Right ventricle myocardium inferior (tissue), 1 donor: Measurements from ENCODE around the gene BTRC. TPM values are rescaled to one million over a fixed set of nuclear protein-coding genes. Genes with fewer than 3 reads are reported as not detected.
"Not testable (repeated sequence)": the region's sequence is repeated elsewhere in the genome, so short reads cannot be mapped to it uniquely, and the experiment has no call there.

Source experiments
- ATAC-seq: fragments of 200-7000 bp; cut with Tn5 transposase; one replicate; pipeline ENCODE4 v1.9.1; 2020; ENCODE audit warnings: mild to moderate bottlenecking, moderate library complexity
- DNase-seq: peaks from one replicate; pipeline ENCODE4 v3.0.0; 2021; ENCODE audit errors: missing footprints
- intact Hi-C: fragments of 100-400 bp; cut with DNase I; formaldehyde crosslinking; loops from one replicate; pipeline ENCODE4 v1.11.0; 2022
- total RNA-seq: library from RNA; stranded (reverse); fragmentation: NEBNext Ultra II Directional; extraction: Animal tissue kit (Norgen Biotek cat#: 25700); gene quantifications from one replicate; pipeline ENCODE4 v1.2.1, GENCODE V29; 2021
- donor health status: DM: no; HTN: yes; CAD: no; lungs with severe emphysema.

BTRC gene
- total RNA-seq, 1 donor from 2014 or later, result 30.9 TPM

DNA sequence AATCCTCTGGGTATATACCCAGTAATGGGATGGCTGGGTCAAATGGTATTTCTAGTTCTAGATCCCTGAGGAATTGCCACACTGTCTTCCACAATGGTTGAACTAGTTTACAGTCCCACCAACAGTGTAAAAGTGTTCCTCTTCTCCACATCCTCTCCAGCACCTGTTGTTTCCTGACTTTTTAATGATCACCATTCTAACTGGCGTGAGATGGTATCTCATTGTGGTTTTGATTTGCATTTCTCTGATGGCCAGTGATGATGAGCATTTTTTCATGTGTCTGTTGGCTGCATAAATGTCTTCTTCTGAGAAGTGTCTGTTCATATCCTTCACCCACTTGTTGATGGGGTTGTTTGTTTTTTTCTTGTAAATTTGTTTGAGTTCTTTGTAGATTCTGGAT is 68.0 kb downstream of the BTRC start:
- intact Hi-C loops, ATAC-seq, DNase-seq: not testable (repeated sequence)

DNA sequence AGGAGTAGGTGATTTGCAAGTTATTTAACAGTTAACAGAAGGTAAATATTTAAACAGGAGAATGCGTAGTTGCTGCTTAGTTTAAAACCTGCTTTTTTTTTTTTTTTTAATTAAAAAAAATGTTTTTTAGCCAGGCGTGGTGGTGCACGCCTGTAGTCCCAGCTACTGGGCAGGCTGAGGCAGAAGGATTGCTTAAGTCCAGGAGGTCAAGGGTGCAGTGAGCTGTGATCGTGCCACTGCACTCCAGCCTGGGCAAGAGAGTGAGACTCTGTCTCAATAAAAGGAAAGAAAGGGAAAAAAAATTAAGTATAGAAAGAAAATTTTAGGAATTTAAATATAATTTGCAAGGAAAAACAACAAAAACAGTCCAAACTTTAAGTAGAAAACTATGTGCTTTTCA is 71.6 kb downstream of the BTRC start:
- ATAC-seq (no peak), DNase-seq (no peak)
- intact Hi-C loops, result no loop called here

DNA sequence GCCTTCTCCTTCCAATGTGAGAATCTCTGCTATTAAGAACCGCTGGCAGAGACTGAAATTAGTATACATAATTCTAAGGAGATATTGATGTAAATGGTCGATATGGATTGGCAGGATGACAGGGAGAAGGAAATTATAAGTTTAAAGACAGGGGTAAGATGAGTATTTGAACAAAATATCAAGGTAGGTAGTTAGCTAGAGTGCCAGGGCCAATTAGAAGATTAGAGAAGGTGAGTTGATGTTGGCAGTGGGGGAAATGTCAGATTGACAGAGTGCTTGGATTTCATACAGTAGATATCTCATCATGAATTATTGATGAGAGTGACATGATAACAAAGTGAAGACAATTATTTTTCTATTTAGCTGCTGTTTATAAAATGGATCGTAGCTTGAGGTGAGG is 74.1 kb downstream of the BTRC start:
- DNase-seq (no peak), ATAC-seq (no peak)
- intact Hi-C loops, result no loop called here

DNA sequence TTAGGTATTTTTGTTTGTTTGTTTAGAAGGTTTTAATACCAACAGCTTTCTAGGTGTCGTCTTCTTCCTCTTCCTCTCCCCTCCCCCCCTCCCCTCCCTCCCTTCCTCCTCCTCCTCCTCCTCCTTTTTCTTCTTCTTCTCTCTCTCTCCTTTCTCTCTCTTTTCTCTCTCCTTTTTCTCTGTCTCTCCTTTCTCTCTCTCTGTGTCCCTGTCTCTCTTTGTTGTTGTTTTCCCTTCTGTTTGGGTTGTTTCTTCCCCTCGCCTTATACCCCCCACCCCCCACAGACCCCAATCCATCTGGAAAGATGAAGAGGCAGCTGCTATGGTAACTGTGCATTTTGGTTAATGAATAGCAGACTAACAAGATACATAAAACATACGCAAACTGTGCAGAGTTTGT is 75.5 kb downstream of the BTRC start:
- intact Hi-C loops, result no loop called here
- DNase-seq, result no peak
- no peak for ATAC-seq

DNA sequence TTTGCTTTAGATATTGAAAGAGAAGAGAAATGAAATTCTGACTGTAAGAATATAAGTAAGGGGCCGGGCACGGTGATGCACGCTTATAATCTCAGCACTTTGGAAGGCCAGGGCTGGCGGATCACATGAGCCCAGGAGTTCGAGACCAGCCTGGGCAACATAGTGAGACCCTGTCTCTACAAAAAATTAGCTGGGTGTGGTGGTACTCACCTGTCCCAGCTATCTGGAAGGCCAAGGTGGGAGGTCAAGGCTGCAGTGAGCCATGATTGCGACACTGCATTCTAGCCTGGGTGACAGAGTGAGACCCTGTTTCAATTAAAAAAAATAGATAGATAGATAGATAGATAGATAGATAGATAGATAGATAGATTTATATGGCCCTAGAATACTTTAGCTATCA is 82.3 kb downstream of the BTRC start:
- no peak for DNase-seq
- no peak for ATAC-seq

DNA sequence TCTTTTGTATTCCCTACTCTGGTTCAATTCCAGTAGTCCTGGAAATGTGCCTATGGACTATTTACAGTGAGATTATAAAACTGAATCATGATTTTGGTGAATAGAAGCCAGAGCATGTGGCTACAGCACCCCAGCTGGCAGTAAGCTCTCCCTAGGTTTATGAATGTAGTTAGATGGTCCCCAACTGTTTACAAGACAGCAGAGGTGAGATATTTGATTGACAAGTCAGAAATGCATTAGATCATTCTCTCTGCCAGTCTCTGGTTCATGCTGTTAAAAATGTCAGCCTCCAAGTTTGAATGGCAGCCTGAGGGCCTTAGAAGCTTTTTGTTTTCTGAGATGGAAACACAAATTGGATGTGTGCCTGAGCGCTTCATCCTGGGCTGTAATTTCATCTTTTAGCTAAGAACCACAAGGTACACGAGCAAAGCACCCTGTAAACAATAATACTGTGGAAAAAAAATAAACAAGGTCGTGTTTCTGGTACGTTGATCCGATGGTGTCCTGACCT is 85.0 kb downstream of the BTRC start:
- ATAC-seq (no peak), DNase-seq (no peak)
- intact Hi-C loops, result no loop called here

More for the DNA sequence above, 82.3 kb downstream of the BTRC start:
- intact Hi-C loops, result no loop called here

DNA sequence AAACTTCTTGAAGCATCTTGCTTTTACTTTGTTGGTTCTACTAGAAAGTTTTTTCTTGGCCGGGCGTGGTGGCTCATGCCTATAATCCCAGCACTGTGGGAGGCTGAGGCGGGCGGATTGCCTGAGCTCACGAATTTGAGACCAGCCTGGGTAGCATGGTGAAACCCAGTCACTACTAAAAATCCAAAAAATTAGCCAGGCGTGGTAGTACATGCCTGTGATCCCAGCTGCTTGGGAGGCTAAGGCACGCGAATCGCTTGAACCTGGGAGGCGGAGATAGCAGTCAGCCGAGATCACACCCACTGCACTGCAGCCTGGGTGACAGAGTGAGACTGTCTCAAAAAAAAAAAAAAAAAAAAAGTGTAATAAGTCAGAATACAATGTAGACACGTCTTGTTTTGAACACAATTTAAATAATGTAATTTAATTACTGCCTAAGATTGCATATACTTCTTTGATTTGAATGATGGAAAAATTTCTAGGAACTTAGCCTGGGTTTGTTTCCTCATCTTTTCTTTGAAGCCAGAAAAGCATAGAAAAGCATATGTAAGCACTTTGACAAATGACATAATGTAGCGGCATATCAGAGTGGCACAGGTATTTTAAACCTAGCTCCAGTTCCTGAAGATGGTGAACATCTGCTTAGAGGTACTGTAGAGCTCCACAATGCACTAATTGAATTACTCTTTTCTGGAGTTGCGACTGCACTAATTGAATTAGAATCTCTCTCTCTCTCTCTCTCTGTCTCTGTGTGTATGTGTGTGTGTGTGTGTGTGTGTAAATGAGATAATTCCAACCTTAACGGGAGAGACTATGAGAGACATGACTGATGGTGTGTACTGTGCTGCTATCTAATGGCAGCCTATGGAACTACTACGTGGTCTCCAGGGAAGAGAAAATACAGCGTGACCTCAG is 87.8 kb downstream of the BTRC start:
- peak; percentile 43 for DNase-seq
- intact Hi-C loops, result loop anchor here (2.0 kb wide), 1 partner anchor 141 kb away; no protein-coding TSS in a partner anchor

DNA sequence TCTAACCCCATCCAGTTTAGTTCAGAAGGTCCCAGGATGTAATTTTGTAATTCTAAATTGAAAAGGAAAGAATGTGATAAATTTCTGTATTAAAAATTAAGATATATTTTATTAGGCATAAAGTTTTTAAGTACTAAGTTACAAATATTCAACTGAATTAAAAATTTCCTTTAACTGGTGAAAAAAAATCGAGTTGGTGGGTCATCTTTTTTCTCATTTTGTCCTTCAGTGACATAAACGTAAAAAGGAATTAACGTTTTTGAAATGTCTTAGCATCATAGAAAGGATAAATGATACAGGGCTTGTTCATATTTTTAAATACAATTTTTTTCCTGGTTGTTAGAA is 88.5 kb downstream of the BTRC start:
- DNase-seq (no peak), ATAC-seq (no peak)
- intact Hi-C loops, result loop anchor here (2.0 kb wide), 1 partner anchor 142 kb away; no protein-coding TSS in a partner anchor

More for the DNA sequence above, 87.8 kb downstream of the BTRC start:
- peak; percentile 84 for ATAC-seq

DNA sequence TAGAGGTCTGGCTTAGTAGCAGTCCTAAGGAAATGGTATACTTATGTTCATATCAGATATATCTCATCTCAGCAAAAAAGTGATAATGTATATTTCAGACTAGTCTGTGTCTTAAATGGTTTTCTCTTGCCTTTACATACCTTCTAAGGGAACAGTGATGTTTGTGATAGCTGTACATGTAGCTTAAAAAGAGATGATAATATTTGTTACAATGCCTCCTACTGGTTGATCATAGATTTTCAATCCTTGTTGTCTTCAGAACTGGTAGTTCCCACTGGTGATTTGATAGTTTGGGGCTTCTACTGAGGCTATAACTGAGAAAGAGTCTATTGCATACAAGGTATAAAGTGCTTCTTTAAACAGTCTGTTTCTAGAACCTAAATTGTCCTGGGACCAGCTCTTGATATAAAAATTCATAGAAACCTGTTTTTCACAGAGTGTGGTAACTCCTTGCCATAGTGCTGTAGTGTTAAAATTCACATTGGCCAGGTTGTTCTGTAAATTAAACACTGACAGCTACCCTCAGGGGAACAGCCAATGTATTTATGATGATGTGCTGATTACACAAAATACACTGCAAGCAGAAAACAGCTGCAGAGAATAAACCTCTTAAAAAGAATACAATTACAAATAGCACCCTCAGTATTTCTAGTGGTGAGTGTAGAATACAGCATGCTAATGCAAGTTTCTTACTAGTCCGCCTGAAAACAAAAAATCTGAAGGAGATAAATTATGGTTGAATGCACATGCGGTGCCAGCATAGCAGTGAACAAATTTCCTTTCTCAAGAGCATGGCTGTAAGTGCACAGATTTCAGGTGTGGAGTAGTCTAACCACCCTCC is 90.3 kb downstream of the BTRC start:
- intact Hi-C loops, result no loop called here
- DNase-seq (no peak), ATAC-seq (no peak)

DNA sequence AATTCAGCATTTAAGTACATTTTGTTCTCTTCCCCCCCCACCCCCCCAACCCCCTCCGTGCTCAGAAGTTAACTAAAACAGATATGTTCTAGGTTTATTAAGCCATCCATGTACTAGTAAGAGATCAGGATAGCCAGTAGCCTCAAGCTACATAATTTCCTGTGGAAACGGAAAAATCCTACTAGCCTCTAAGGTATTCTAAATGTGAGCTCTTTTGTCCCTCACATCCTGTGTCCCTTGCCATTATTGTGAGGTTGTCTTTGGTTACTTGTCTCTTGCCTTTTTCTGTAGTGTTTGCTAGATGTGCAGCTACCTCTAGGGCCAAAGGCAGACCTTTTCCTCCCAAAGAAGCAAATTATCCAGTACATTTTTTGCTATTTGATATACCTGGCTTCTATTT is 92.1 kb downstream of the BTRC start:
- no peak for ATAC-seq
- intact Hi-C loops, result loop anchor here (5.0 kb wide), 1 partner anchor 89 kb away; no protein-coding TSS in a partner anchor
- no peak for DNase-seq

DNA sequence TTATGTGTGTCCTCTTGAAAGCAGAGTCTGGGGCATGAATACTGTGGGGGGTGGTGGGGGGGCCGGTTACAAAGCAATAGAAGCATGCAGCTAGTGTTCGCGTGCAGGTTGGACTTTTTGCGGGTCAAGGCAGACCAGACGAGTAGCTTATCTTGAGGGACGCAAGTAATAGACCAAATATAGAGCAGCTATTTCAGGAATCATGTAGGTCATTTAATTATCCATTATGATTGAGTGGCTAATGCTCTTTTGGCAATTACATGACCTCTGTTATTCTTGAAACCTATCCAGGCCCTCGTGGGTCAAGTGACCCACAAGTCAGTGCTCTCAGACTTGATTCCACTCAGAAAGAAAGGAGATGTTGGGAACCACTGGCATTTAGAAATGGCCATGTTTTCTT is 93.0 kb downstream of the BTRC start:
- DNase-seq (peak; percentile 57), ATAC-seq (peak; percentile 76)
- intact Hi-C loops, result loop anchor here (5.0 kb wide), 1 partner anchor 90 kb away; no protein-coding TSS in a partner anchor

DNA sequence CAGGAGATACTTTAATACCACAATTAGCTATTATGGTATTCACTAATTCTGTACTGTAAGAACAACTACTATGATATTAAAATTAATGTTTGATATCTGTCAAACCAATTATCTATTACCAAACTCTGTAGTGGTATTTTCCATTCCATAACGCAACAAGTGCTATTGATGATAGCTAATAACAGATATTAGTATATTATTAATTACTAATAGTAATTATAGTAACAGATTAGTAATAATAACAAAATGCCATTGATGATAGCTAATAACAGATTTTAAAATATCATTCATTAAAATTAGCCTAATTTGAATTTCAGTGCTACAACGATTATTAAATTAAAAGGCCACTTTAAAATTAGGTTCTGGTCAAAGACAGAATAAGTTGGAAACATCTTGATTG is 93.5 kb downstream of the BTRC start:
- ATAC-seq (no peak), DNase-seq (no peak)
- intact Hi-C loops, result loop anchor here (5.0 kb wide), 1 partner anchor 90 kb away; no protein-coding TSS in a partner anchor

DNA sequence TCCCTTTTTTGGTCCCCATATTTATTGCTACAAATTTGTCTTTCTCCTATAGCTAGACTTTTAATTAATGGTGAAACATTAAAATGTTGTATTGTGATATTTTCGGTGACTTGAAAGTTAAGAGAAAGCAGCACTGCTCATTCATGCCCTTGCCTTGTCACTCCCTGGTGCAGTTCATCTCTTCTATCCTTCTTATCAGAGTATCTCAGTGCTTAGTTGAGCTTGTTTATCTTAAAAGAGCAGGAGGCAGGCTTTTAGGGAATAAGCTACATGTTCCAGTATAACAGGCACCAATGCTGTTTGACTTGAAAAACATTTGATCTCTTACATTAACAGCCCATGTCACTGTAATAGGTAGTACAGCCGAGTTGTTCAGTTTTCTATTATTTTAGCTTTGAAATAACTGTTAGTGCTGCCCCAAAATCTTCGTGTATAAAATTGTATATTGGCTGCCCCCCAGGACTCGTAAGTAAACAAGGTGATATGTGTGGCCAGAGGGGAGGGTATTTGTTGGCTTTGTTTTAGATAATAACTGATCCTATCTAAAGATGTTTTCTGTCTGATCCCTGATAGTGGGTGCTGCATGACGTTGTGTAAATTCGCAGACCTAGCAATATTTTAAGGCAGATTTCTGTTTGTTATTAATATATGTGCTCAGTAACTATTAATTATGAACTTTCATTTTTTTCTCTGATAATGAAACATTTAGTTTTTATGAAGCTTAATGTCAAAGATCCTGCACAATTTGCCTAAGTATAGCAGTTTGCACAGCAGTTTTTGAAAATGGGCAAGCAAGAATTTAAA is 96.5 kb downstream of the BTRC start:
- no peak for DNase-seq

DNA sequence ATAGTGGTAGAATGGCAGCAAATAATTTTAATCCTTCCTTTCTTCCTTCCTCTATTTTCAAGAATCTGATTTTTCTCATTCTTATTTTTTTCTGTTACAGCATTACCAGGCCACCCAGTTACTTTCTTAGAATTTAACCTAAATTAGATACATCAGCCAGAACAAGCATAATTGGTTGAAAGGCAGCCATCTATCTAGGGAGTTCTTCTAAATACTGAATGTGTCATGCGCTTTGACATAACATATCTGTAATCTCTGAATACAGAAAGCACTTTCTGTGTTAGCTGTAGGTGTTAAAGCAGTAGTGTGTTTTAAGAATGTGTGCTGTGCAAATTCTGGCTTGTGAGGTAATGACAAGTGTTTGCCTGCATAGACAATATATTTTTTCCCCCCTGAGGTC is 97.3 kb downstream of the BTRC start:
- intact Hi-C loops, result no loop called here
- ATAC-seq, result no peak
- no peak for DNase-seq

More for the DNA sequence above, 96.5 kb downstream of the BTRC start:
- no peak for ATAC-seq
- intact Hi-C loops, result no loop called here

DNA sequence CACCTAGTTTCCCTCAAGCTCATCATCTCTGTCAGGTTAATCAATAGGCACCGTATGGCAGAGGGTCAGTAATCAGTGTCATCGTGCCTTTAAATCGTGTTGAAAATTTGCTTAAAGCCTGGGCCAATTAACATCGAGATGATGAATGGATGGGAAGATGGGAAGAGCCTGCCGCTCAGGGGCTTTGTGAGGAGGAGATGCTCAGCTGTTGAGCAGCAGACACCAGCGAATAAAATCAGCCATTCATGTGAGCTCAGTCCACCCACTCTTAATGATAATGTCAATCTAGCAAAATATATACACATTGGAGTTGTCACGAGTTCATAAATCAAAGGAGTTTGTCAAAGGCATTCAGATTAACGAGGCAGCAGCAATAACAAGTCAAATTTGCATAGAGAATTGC is 97.7 kb downstream of the BTRC start:
- ATAC-seq (no peak), DNase-seq (no peak)
- intact Hi-C loops, result no loop called here

DNA sequence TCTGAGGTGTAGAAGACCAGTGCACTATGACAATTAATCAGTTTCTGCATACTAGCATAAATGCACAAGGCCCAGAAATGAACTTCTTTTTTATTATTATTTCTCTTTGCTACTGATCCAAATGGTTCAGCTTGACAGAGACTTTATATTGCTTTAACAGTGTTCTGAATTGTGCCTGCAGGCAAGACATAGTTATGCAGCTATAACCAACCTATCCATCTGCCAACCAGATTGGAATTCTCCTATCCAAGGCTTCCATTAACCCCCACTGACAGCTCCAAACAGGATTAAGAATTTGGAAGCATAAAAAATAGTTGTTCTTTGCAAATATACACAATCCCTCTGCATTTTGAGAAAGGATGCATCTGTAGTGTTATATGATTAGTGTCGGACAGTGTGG is 98.2 kb downstream of the BTRC start:
- intact Hi-C loops, result no loop called here
- ATAC-seq, result no peak
- no peak for DNase-seq

DNA sequence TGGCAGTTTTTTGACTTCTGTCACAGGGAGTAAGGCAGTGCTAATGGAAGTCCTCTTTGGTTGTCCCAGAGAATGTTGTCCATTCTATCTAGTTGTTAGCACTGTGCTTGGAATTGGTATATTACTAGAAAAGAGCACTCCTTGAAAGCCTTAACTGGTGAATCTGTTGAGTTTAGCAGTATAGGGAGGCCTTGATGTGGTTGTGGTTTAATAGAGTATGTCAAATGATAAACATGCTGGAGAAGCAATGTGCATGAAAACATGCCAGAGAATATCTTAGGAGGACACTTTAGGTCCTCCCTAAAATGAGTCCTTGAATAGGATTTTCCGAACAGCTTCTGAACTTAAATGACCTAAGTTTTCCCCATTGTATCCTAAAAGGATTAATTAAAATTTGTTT is 98.6 kb downstream of the BTRC start:
- DNase-seq (no peak), ATAC-seq (no peak)
- intact Hi-C loops, result no loop called here

DNA sequence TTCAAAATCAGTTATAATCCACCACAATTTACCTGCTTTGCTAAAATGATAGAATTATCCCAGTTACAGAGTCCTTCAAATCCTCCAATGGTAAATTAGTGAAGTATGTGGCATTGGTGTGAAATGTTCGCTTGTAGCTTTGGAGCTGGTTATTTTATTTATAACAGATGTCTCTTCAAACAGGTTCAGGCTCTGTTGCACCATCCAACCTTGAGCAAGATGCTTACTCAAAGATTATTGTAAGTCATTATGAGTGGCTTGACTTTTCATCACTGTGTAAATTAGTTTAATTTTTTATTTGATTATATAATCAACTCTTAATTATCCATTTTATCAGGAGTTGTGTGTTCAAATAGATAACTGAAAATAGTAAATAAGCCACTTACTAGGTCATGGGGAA is 99.4 kb downstream of the BTRC start:
- no peak for DNase-seq
- ATAC-seq, result no peak
- intact Hi-C loops, result no loop called here
